PC-3 (cell line): ENCODE measurements around the gene RC3H2.

Source experiments
- EZH2 ChIP-seq: fragments of 300-600 bp; sonication (generic); IDR thresholded peaks from one replicate; pipeline ENCODE4 v1.6.1; 2017; ENCODE audit warnings: antibody characterized with exemption, mild to moderate bottlenecking, low read length; ENCODE audit not compliant: unreplicated experiment
- EZH2phosphoT487 ChIP-seq: fragments of 300-600 bp; sonication (generic); IDR thresholded peaks from 2 replicates; pipeline ENCODE4 v1.6.1; 2018; ENCODE audit warnings: mild to moderate bottlenecking, antibody characterized with exemption, low read length, borderline replicate concordance
- TF ChIP-seq, protein P1 (sequence below): fragments of 300-600 bp; sonication (generic); conservative IDR thresholded peaks from 2 replicates; pipeline ENCODE4 v1.5.1; 2017; ENCODE audit warnings: antibody characterized with exemption, low read depth, mild to moderate bottlenecking, low read length

GRCh38 chr9:122822938-122823337 lies 82.2 kb downstream of the RC3H2 start:
- TF ChIP-seq, protein P1, sequence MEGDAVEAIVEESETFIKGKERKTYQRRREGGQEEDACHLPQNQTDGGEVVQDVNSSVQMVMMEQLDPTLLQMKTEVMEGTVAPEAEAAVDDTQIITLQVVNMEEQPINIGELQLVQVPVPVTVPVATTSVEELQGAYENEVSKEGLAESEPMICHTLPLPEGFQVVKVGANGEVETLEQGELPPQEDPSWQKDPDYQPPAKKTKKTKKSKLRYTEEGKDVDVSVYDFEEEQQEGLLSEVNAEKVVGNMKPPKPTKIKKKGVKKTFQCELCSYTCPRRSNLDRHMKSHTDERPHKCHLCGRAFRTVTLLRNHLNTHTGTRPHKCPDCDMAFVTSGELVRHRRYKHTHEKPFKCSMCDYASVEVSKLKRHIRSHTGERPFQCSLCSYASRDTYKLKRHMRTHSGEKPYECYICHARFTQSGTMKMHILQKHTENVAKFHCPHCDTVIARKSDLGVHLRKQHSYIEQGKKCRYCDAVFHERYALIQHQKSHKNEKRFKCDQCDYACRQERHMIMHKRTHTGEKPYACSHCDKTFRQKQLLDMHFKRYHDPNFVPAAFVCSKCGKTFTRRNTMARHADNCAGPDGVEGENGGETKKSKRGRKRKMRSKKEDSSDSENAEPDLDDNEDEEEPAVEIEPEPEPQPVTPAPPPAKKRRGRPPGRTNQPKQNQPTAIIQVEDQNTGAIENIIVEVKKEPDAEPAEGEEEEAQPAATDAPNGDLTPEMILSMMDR = no peak
- TF ChIP-seq EZH2phosphoT487 (no peak), EZH2 (no peak)
